ENCODE data around the gene KIF27. TPM values are rescaled to one million over a fixed set of nuclear protein-coding genes. Genes with fewer than 3 reads are reported as not detected.
"Not testable (repeated sequence)": the region's sequence is repeated elsewhere in the genome, so short reads cannot be mapped to it uniquely, and the experiment has no call there.

Gene KIF27
- polyA plus RNA-seq, 1 donor = 7.8 TPM

DNA sequence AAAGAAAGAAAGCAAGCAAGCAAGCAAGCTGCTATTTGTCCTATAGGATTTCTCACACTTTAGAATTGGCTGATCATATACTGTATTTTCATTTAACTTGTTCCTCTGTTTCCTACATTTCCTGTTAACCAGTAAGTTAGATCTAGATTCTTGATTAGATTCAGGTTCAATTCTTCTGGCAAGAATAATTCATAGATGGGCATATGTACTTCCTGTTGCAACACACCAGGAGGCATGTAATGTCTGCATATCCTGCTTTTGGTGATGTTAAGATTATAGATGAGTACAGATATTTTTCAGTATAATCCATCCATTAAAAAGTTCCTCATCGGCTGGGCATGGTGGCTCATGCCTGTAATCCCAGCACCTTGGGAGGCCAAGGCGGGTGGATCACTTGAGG is 10.8 kb upstream of the KIF27 start:
- no peak for DNase-seq (ENCODE audit: low read depth)

GRCh38 chr9:83930881-83931280 is 9.6 kb upstream of the KIF27 start:
- no peak for DNase-seq (ENCODE audit: low read depth)

GRCh38 chr9:83927591-83927990 is 6.4 kb upstream of the KIF27 start:
- DNase-seq (ENCODE audit: low read depth) = no peak

DNA sequence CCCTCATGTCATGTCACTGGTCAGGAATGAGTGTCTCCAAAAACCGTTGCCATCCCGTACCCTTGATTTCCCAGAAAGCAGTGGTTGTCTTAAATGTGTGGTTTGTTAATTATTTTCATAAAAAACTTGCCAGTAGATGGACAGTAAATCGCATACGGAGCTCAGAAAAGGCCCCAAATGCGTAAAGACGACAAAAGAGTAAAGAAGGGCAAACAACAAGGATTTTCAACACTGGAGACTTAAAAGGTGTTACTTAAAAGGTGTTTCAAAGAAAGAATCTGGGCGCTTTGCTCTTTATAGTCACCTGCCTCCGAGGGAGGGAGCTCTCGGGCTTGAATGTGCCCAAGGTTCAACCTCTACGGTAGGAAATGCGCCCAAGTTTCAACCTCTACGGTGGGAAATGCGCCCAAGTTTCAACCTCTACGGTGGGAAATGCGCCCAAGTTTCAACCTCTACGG is 734 bp downstream of the KIF27 start:
- no peak for DNase-seq (ENCODE audit: low read depth)

GRCh38 chr9:83919111-83919510 is 2.1 kb downstream of the KIF27 start:
- DNase-seq (ENCODE audit: low read depth) = no peak

DNA sequence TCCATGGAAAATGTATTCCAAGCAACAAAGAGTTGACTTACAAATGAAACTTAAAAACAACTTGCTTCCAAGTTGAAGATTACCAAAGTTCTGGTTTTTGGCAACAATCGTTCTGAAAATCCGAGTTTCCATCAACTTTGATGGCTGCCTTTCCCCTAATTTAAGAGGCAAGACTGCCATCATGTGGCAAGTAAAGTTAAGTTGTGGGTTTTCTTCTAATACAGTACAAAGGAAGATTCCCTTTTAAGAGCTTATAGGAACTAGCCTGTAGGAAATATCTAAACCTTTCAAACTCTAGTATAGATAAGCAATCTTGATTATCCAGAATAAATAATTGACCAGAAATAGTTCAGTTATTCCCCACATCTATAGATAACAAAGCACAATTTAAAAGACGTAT is 9.0 kb downstream of the KIF27 start:
- not testable (repeated sequence) for DNase-seq (ENCODE audit: low read depth)

DNA sequence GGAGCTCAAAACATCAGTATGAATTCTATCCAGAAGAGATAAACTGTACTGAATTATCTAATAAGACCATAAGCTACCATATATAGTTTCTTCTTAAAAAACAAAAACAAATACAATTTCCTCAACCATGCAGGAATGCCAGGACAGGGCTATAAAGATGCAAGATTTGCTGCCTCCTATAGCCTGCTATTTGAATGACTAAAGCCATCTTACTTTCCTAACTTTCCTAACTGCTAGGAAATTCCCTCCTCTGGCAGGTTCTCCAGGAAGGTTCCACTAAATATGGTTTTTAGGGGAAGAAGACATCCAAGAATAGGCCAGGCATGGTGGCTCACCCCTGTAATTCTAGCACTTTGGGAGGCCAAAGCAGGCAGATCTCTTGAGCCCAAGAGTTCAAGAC is 15.1 kb downstream of the KIF27 start:
- DNase-seq (ENCODE audit: low read depth) = no peak

- DNase-seq (ENCODE audit: low read depth) = not testable (repeated sequence)
These were observed 20.6 kb downstream of the KIF27 start for GRCh38 chr9:83900615-83901014.

GRCh38 chr9:83894301-83894700 is 26.9 kb downstream of the KIF27 start:
- DNase-seq (ENCODE audit: low read depth) = not testable (repeated sequence)

GRCh38 chr9:83886498-83886897 is 34.7 kb downstream of the KIF27 start:
- DNase-seq (ENCODE audit: low read depth) = not testable (repeated sequence)

DNA sequence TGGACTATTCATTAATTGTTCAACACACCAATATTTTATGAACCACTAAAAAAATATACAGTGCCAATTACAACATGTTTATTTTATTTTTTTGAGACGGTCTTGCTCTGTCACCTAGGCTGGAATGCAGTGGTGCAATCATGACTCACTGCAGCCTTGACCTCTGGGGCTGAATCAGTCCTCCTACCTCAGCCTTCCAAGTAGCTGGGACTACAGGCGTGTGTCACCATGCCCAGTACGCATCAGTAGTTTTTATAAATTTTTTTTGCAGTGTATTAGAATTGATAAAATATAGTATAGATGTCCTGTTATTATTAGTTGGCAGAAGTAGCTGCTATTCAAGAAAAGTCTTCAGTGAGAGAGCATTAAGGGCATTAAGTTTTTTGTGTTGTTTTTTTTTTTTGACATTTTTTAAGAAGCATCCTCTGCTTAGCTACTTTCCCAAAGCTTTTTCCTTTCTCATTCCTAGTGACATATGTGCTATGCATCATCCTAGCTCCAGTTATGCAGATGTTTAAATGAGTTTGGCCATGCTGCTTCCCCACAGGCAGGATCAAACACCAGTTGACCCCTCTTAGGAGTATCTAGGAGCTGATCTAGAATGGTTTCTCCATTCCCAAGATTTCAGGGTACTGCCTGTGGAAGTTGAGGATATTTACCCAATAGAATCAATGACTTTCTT is 35.5 kb downstream of the KIF27 start:
- DNase-seq (ENCODE audit: low read depth) = not testable (repeated sequence)

GRCh38 chr9:83881687-83882408 is 39.4 kb downstream of the KIF27 start:
- not testable (repeated sequence) for DNase-seq (ENCODE audit: low read depth)

DNA sequence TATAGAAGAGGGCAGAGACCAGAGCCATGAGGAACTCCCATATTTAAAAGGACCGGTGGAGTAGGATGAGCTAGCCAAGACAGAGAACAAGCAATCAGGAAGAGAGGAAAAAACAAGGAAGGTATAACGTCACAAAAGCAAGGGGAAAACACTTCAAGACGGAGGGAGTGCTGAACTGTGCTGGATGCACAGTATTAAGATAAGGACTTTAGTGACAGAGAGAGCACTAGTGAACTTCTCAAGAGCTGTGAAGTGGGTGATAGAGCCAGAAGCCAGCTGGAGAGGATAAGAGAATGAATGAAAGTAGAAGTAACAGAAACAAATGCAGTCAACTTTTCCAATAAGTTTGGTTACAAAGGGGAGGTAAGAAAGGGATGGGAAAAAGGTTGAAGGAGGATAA is 45.7 kb downstream of the KIF27 start:
- DNase-seq (ENCODE audit: low read depth) = not testable (repeated sequence)

DNA sequence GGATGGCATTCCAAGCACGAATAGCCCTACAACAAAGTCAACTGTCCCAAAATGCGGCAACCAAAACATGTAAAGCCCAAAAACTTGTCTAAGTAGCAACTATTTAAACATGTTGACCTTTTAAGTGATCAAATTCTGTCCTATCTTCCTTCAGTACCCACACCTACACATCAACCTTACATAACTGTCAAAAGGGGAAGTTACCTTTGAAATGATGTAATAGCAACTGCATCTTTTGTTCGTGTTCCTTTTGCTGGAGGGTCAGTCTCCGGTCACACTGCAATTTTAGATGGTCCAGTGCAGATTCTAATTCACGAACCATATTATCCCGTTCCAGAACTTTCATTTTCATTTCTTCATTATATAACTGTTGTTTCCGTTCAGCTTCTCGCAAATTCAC is 71.3 kb downstream of the KIF27 start:
- not testable (repeated sequence) for DNase-seq (ENCODE audit: low read depth)

- not testable (repeated sequence) for DNase-seq (ENCODE audit: low read depth)
These were observed 84.1 kb downstream of the KIF27 start for GRCh38 chr9:83837070-83837643.

DNA sequence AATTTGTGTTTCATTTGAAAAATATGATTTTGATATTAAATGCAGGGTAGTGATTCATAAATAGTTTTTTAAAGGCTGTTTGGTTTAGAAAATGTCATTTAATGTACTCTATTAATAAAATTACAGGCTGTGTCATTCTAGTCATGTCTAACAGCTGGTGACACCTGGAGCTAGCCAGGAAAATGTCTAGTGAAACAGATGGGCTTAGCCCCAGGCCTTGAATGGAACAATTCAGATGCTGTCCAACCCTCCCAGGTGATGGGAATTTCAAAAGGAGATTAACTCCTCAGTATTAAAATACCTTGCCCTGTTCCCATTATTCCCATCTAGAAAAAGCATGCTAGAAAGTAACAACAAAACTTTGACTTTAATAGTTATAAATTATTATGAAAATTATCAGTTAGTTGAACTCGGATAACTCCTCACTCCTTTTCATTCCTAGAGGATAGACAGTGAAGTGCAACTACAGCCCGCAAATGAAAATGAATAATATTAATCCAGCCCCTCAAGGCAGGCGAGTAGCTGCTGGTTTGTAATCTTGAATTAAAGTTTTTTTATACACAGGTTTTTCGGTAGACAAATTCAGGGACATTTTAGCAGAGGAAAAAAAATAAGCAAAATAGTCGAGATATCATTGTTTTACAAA is 90.7 kb downstream of the KIF27 start:
- not testable (repeated sequence) for DNase-seq (ENCODE audit: low read depth)

GRCh38 chr9:83824986-83825623 is 96.1 kb downstream of the KIF27 start:
- not testable (repeated sequence) for DNase-seq (ENCODE audit: low read depth)

GRCh38 chr9:83817356-83818278 is 103.6 kb downstream of the KIF27 start, which contains the start of gene GKAP1:
TSS of gene GKAP1 (minus strand) at chr9:83817769. CDS start at chr9:83806517, 11,252 bp downstream.
- peak; percentile 8 for DNase-seq (ENCODE audit: low read depth)

GRCh38 chr9:83817011-83817355 is 104.2 kb downstream of the KIF27 start:
- DNase-seq (ENCODE audit: low read depth) = not testable (repeated sequence)

GRCh38 chr9:83815120-83815519 is 106.1 kb downstream of the KIF27 start:
- DNase-seq (ENCODE audit: low read depth) = not testable (repeated sequence)

GRCh38 chr9:83809213-83809612 is 112.0 kb downstream of the KIF27 start:
- not testable (repeated sequence) for DNase-seq (ENCODE audit: low read depth)

All from forelimb muscle (tissue), 1 donor.